ENCODE measurements around the gene PPP3R1. TPM values are rescaled to one million over a fixed set of nuclear protein-coding genes. Genes with fewer than 3 reads are reported as not detected.
A peak's percentile ranks its signal among the peaks of the same experiment; 100 is the strongest.

PPP3R1 gene
- total and polyA plus RNA-seq, 2 of the 4 experiments (the other 2 are of a cell fraction), result 9.1 to 17.3 TPM

DNA sequence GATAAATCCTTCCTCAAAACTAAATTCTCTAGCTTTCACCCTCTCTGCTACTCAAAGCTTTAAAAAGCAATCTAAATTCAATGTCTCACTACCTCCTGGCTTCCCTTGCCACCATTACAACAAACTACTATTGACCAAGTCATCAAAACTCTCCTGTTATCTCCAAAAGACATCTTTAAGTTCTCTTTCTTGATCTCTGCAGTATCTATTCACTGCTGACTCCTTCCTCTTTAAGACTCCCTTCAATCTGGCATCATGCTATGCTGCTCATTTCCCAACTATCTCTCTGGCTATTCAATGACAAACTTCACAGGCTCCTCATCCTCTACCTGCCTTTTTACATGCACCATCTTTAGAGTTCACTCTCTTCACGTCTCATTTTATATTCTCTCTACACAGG lies 5.9 kb downstream of the PPP3R1 start:
- H3K4me3 ChIP-seq (ENCODE audit: insufficient read depth, low read depth, low read length), result no peak overlapping the region
- no peak overlapping the region for H3K27ac ChIP-seq (ENCODE audit: insufficient read depth, low read length)
- no peak overlapping the region for H2AK9ac ChIP-seq (replicated peaks; ENCODE audit: low read depth, low read length, poor library complexity)
- no peak overlapping the region for H2AFZ ChIP-seq (replicated peaks; ENCODE audit: low read length, poor library complexity)
- peaks cover 15% of the 10 kb centered on the region for H3K4me1 ChIP-seq (ENCODE audit: control insufficient read depth, insufficient read depth, low read length)
- H2AK5ac ChIP-seq (ENCODE audit: low read depth, low read length), result no peak overlapping the region
- H4K8ac ChIP-seq (ENCODE audit: low read depth in 2 of 2, low read length in 2 of 2), result no peak overlapping the region
- H3K9ac ChIP-seq (ENCODE audit: low read depth, low read length), result no peak overlapping the region
- ChIA-PET CTCF (no interaction called here), POLR2A (ENCODE audit: unreplicated experiment) (interaction anchor here (0.5 kb wide), 1 partner anchor 236 kb away, joined by 3 read pairs; no protein-coding TSS in a partner anchor)
- H3K18ac ChIP-seq (ENCODE audit: low read depth, low read length), result no peak overlapping the region
- H3K9me3 ChIP-seq (ENCODE audit: control insufficient read depth, insufficient read depth, low read length), result no peaks in the 10 kb centered on the region
- dilution Hi-C loops (cut with HindIII; ENCODE audit: low sequenced_read_pairs, unreplicated experiment) (no loop called here), intact Hi-C loops (cut with micrococcal nuclease) (no loop called here), in situ Hi-C loops (cut with MboI; ENCODE audit: low sequenced_read_pairs) (loop anchor here (10.0 kb wide), 1 partner anchor 52 kb away; no protein-coding TSS in a partner anchor)
- H3K27me3 ChIP-seq (ENCODE audit: control insufficient read depth, insufficient read depth, low read length), result no peaks in the 10 kb centered on the region
- ATAC-seq (ENCODE audit: low read depth) (no peak), DNase-seq (no peak)
- peaks cover 9% of the 10 kb centered on the region for H3K36me3 ChIP-seq (ENCODE audit: control insufficient read depth, insufficient read depth, low read length)
- WGBS, 2 experiments (ENCODE audit: extremely low coverage in 2 of 2, insufficient read length in 1 of 2), result 100% methylated on average over 1 of the region's 1 CpG; no CpG with 5 or more reads in 1 of the 2 experiments
- H2BK20ac ChIP-seq (ENCODE audit: low read depth, low read length), result no peak overlapping the region
- H3K56ac ChIP-seq (ENCODE audit: extremely low read depth, insufficient read depth, low read length), result no peak overlapping the region
- no peak overlapping the region for H2BK5ac ChIP-seq (ENCODE audit: low read depth, low read length, poor library complexity, severe bottlenecking)
- H4K91ac ChIP-seq (ENCODE audit: insufficient read depth, low read depth, low read length), result no peak overlapping the region
- H3K4me2 ChIP-seq (ENCODE audit: low read depth, low read length), result no peak overlapping the region
- TF ChIP-seq, protein P1, sequence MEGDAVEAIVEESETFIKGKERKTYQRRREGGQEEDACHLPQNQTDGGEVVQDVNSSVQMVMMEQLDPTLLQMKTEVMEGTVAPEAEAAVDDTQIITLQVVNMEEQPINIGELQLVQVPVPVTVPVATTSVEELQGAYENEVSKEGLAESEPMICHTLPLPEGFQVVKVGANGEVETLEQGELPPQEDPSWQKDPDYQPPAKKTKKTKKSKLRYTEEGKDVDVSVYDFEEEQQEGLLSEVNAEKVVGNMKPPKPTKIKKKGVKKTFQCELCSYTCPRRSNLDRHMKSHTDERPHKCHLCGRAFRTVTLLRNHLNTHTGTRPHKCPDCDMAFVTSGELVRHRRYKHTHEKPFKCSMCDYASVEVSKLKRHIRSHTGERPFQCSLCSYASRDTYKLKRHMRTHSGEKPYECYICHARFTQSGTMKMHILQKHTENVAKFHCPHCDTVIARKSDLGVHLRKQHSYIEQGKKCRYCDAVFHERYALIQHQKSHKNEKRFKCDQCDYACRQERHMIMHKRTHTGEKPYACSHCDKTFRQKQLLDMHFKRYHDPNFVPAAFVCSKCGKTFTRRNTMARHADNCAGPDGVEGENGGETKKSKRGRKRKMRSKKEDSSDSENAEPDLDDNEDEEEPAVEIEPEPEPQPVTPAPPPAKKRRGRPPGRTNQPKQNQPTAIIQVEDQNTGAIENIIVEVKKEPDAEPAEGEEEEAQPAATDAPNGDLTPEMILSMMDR (conservative IDR thresholded peaks at IDR 0.05; ENCODE audit: low read depth, low read length), result no peak
- H3K79me1 ChIP-seq (ENCODE audit: low read depth in 1 of 2, low read length in 2 of 2), result peaks cover 0 to 50% of the 10 kb centered on the region in 2 experiments; a peak in 2 of 4 replicates
- H3K9me1 ChIP-seq (ENCODE audit: insufficient read depth, low read length), result peaks cover 17% of the 10 kb centered on the region
- H3K4ac ChIP-seq (ENCODE audit: low read depth, low read length), result no peak overlapping the region
- no peak overlapping the region for H2BK15ac ChIP-seq (ENCODE audit: low read depth, low read length)
- 0 out of 2 replicates have a peak overlapping the region, but pooled peaks have one; percentile 19 for H3K14ac ChIP-seq (replicated peaks; ENCODE audit: low read depth, low read length)
- H3K23ac ChIP-seq (ENCODE audit: low read depth, low read length), result peak overlapping the region; percentile 35; the same call in 1 of the 2 replicates
- H2BK120ac ChIP-seq (ENCODE audit: low read depth, low read length), result no peak overlapping the region
- BruUV-seq (replicated peaks), result no TSS peak
- H4K5ac ChIP-seq (ENCODE audit: low read depth, low read length), result no peak overlapping the region
- peaks cover 90% of the 10 kb centered on the region for H4K20me1 ChIP-seq (ENCODE audit: insufficient read depth, low read length)
